GM12891 (cell line): ENCODE results near the gene FDX1.

ENCODE experiments used
- PAX5 ChIP-seq: IDR thresholded peaks from 2 replicates; pipeline ENCODE4 v1.6.1; 2011; ENCODE audit warnings: low read length, moderate library complexity, mild to moderate bottlenecking; ENCODE audit not compliant: insufficient read depth, severe bottlenecking
- POLR2A ChIP-seq: IDR thresholded peaks from 2 replicates; pipeline ENCODE4 v1.6.1; 2011; ENCODE audit warnings: low read depth, low read length, control low read depth
- POLR2AphosphoS5 ChIP-seq: IDR thresholded peaks from 2 replicates; pipeline ENCODE4 v1.6.1; 2011; ENCODE audit warnings: low read depth, low read length, control low read depth
- TAF1 ChIP-seq: IDR thresholded peaks from 2 replicates; pipeline ENCODE4 v1.6.1; 2011; ENCODE audit warnings: low read depth, low read length, control low read depth

GRCh38 chr11:110454609-110455008 is 24.9 kb downstream of the FDX1 start:
- TF ChIP-seq POLR2AphosphoS5 (no peak), POLR2A (no peak), TAF1 (no peak), PAX5 (no peak)
